Camera-type eye (tissue), 1 donor: ENCODE data around the gene LHPP. TPM values are rescaled to one million over a fixed set of nuclear protein-coding genes. Genes with fewer than 3 reads are reported as not detected.

ENCODE experiments used
- total RNA-seq: library from RNA; depleted of rRNA; stranded (reverse); fragments of >200 nt; gene quantifications from one replicate; pipeline ENCODE4 v1.2.3, GENCODE V29; 2014

LHPP gene, protein sequence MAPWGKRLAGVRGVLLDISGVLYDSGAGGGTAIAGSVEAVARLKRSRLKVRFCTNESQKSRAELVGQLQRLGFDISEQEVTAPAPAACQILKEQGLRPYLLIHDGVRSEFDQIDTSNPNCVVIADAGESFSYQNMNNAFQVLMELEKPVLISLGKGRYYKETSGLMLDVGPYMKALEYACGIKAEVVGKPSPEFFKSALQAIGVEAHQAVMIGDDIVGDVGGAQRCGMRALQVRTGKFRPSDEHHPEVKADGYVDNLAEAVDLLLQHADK
- 18.2 TPM for total RNA-seq

GRCh38 chr10:124461642-124462347 lies at the start of gene LHPP:
Gene LHPP, plus strand, starts transcription at chr10:124461823. Its CDS starts 40 bp downstream, at chr10:124461863.

GRCh38 chr10:124418726-124419501 lies 42.7 kb upstream of the LHPP start, which contains the start of gene OAT:
Gene OAT, minus strand, starts transcription at chr10:124418923. Its CDS starts 6,752 bp downstream, at chr10:124412171.

GRCh38 chr10:124450012-124450782 lies 11.4 kb upstream of the LHPP start, which contains the start of gene NKX1-2:
Gene NKX1-2, minus strand, starts transcription at chr10:124450035. Its CDS starts 92 bp downstream, at chr10:124449943.

Other genes starting within 250 kb of the LHPP start
- gene OAT, start 42.9 kb upstream of the LHPP start, total RNA-seq: 102 TPM
- gene NKX1-2, start 11.8 kb upstream of the LHPP start, total RNA-seq: not detected